ENCODE measurements around the gene CEBPA.

The CEBPA gene

GRCh38 chr19:33270769-33271168 is 31.6 kb downstream of the CEBPA start:
- no peak for DNase-seq (ENCODE audit: low read depth)

- no peak for DNase-seq (ENCODE audit: low read depth)
Measured at GRCh38 chr19:33269016-33269415, 33.3 kb downstream of the CEBPA start.

- DNase-seq (ENCODE audit: low read depth): no peak
Measured at GRCh38 chr19:33268162-33268991, 34.0 kb downstream of the CEBPA start.

GRCh38 chr19:33267706-33268105 is 34.6 kb downstream of the CEBPA start:
- DNase-seq (ENCODE audit: low read depth): no peak

GRCh38 chr19:33266974-33267484 is 35.3 kb downstream of the CEBPA start:
- DNase-seq (ENCODE audit: low read depth): no peak

- DNase-seq (ENCODE audit: low read depth): no peak
Measured at GRCh38 chr19:33264881-33265445, 37.4 kb downstream of the CEBPA start.

GRCh38 chr19:33263325-33264023 is 38.9 kb downstream of the CEBPA start:
- DNase-seq (ENCODE audit: low read depth): no peak

- no peak for DNase-seq (ENCODE audit: low read depth)
Measured at GRCh38 chr19:33261511-33262189, 40.7 kb downstream of the CEBPA start.

GRCh38 chr19:33260628-33261418 is 41.5 kb downstream of the CEBPA start:
- DNase-seq (ENCODE audit: low read depth): no peak

GRCh38 chr19:33259539-33259938 is 42.8 kb downstream of the CEBPA start:
- no peak for DNase-seq (ENCODE audit: low read depth)

- no peak for DNase-seq (ENCODE audit: low read depth)
Measured at GRCh38 chr19:33257828-33258227, 44.5 kb downstream of the CEBPA start.

GRCh38 chr19:33256261-33256660 is 46.1 kb downstream of the CEBPA start:
- no peak for DNase-seq (ENCODE audit: low read depth)

GRCh38 chr19:33255781-33256180 is 46.6 kb downstream of the CEBPA start:
- DNase-seq (ENCODE audit: low read depth): no peak

GRCh38 chr19:33254245-33254824 is 48.0 kb downstream of the CEBPA start:
- no peak for DNase-seq (ENCODE audit: low read depth)

GRCh38 chr19:33252971-33253370 is 49.4 kb downstream of the CEBPA start:
- DNase-seq (ENCODE audit: low read depth): no peak

GRCh38 chr19:33252418-33252962 is 49.8 kb downstream of the CEBPA start:
- DNase-seq (ENCODE audit: low read depth): no peak

- no peak for DNase-seq (ENCODE audit: low read depth)
Measured at GRCh38 chr19:33251526-33252090, 50.7 kb downstream of the CEBPA start.

- DNase-seq (ENCODE audit: low read depth): no peak
Measured at GRCh38 chr19:33251076-33251475, 51.3 kb downstream of the CEBPA start.

- no peak for DNase-seq (ENCODE audit: low read depth)
Measured at GRCh38 chr19:33250500-33250899, 51.8 kb downstream of the CEBPA start.
